Upper lobe of left lung (tissue), 6 donors: ENCODE data around the gene PKIB. TPM values are rescaled to one million over a fixed set of nuclear protein-coding genes. Genes with fewer than 3 reads are reported as not detected.

Experiments
- ATAC-seq, 2 donors: fragments of 200-7000 bp; cut with Tn5 transposase; one replicate each; pipeline ENCODE4 v1.9.1; 2022; ENCODE audit warnings: mild to moderate bottlenecking in 2 of 2, moderate library complexity in 2 of 2; ENCODE audit not compliant: low FRiP score in 2 of 2
- DNase-seq, 2 donors: peaks; one replicate each; pipeline ENCODE4 v3.0.0-alpha.2; 2019 to 2020
- H3K27ac ChIP-seq, 4 donors: fragments of 200-600 bp; sonication (generic); one replicate each; pipeline ENCODE4 v1.5.1; 2016 to 2019
- H3K27me3 ChIP-seq, 4 donors: fragments of 200-600 bp; sonication (generic); one replicate each; pipeline ENCODE4 v1.5.1; 2017 to 2019
- H3K36me3 ChIP-seq, 4 donors: fragments of 200-600 bp; sonication (generic); one replicate each; pipeline ENCODE4 v1.5.1; 2016 to 2019
- H3K4me1 ChIP-seq, 4 donors: fragments of 200-600 bp; sonication (generic); one replicate each; pipeline ENCODE4 v1.5.1; 2018 to 2019
- H3K4me3 ChIP-seq, 4 donors: fragments of 200-600 bp; sonication (generic); one replicate each; pipeline ENCODE4 v1.5.1; 2017 to 2019; ENCODE audit warnings: mild to moderate bottlenecking in 2 of 4, moderate library complexity in 1 of 4
- H3K9me3 ChIP-seq, 4 donors: fragments of 200-600 bp; sonication (generic); one replicate each; pipeline ENCODE4 v1.5.1; 2018 to 2019
- EP300 ChIP-seq, 4 donors: sonication (generic); formaldehyde crosslinking; IDR thresholded peaks; one replicate each; pipeline ENCODE4 v1.5.1; 2017; ENCODE audit warnings: antibody characterized with exemption in 4 of 4, control low read depth in 2 of 4
- POLR2A ChIP-seq, 4 donors: fragments of 450-650 bp; IDR thresholded peaks; one replicate each; pipeline ENCODE4 v1.5.1; 2016 to 2017; ENCODE audit warnings: antibody characterized with exemption in 4 of 4, mild to moderate bottlenecking in 2 of 4
- POLR2AphosphoS5 ChIP-seq, 2 donors: sonication (generic); formaldehyde crosslinking; IDR thresholded peaks; one replicate each; pipeline ENCODE4 v1.5.1; 2017; ENCODE audit warnings: antibody characterized with exemption in 2 of 2
- WGBS, 2 donors: methylation state at CpG; one replicate each; pipeline ENCODE4 v1.1.5; 2017 to 2018; 5-methylcytosine and 5-hydroxymethylcytosine counted together
- total RNA-seq, 6 donors: library from RNA; depleted of rRNA in 4 of 6; stranded (reverse); fragments of >200 nt in 4 of 6; gene quantifications; one replicate each; pipeline versions ENCODE4 v1.1.0 to v1.2.1, GENCODE V29; 2016 to 2021
- TF ChIP-seq, protein P1 (sequence below), 6 experiments: fragments of 450-650 bp in 4 of 6; fragments of 200-600 bp in 2 of 6; sonication (generic) in 2 of 6; IDR thresholded peaks; one replicate each; pipeline ENCODE4 v1.5.1; 2016 to 2019; ENCODE audit warnings: antibody characterized with exemption in 6 of 6
- donor health status: DM: no; HTN: no; CAD: no; lungs with moderate emphysema.
- donor health status: DM: no; HTN: yes; CAD: no; lungs with severe emphysema.

Gene PKIB
- total RNA-seq, 6 donors from 2014 or later, result 1.0 to 16.1 (median 3.5) TPM; not detected in 1

DNA sequence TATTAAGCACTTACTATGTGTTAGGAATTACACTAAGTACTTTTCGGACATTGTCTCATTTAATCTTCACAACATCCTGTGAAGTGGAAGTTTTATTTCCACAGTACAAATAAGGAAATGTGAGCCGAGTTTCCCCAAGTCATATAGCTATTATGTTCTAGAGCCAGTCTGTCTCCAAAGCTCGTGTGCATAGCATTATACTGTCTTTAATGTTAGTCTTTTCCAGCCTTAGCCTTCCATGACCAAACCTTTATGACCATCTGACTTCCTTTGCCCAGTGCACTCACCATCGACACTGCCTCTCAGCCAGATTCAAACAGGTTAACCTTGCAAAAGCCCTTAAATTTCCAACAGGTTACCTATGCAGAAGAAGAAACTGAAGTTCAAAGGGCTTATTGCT is 55.7 kb downstream of the PKIB start:
- 67 to 69% methylated on average over 4 of the region's 4 CpGs for WGBS, 2 donors
- no peaks in the 10 kb centered on the region for H3K4me1 ChIP-seq
- H3K27ac ChIP-seq, result no peak overlapping the region
- no peak overlapping the region for H3K4me3 ChIP-seq
- H3K27me3 ChIP-seq, result no peaks in the 10 kb centered on the region
- no peaks in the 10 kb centered on the region for H3K36me3 ChIP-seq
- TF ChIP-seq POLR2AphosphoS5 (IDR thresholded peaks at IDR 0.05) (no peak), POLR2A (IDR thresholded peaks at IDR 0.05) (no peak), EP300 (IDR thresholded peaks at IDR 0.05) (no peak)
- TF ChIP-seq, protein P1, sequence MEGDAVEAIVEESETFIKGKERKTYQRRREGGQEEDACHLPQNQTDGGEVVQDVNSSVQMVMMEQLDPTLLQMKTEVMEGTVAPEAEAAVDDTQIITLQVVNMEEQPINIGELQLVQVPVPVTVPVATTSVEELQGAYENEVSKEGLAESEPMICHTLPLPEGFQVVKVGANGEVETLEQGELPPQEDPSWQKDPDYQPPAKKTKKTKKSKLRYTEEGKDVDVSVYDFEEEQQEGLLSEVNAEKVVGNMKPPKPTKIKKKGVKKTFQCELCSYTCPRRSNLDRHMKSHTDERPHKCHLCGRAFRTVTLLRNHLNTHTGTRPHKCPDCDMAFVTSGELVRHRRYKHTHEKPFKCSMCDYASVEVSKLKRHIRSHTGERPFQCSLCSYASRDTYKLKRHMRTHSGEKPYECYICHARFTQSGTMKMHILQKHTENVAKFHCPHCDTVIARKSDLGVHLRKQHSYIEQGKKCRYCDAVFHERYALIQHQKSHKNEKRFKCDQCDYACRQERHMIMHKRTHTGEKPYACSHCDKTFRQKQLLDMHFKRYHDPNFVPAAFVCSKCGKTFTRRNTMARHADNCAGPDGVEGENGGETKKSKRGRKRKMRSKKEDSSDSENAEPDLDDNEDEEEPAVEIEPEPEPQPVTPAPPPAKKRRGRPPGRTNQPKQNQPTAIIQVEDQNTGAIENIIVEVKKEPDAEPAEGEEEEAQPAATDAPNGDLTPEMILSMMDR (IDR thresholded peaks at IDR 0.05), result no peak
- no peak for ATAC-seq
- no peak for DNase-seq
- no peaks in the 10 kb centered on the region for H3K9me3 ChIP-seq

DNA sequence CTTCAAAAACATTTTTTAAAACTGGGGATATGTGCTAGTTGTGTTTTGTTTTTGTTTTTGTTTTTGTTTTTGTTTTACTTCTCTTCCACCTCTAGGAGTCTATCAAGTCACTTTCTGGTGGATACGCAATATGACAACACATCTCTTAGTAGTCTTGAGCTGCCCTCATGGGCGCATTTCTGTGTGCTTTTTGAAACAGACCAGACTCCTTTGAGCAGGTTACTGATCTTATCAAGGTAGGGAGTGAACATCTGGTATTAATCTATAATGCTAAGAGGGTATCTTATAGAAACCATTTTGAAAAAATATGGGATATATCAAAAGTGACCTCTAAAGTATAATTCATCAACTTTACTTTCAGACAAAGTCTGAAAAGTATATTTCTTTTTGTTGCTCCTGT is 56.2 kb downstream of the PKIB start:
- ATAC-seq, result no peak
- no peaks in the 10 kb centered on the region for H3K4me1 ChIP-seq
- no peaks in the 10 kb centered on the region for H3K9me3 ChIP-seq
- 89 to 98% methylated on average over 2 of the region's 2 CpGs for WGBS, 2 donors
- H3K36me3 ChIP-seq, result no peaks in the 10 kb centered on the region
- DNase-seq, result no peak
- H3K27me3 ChIP-seq, result no peaks in the 10 kb centered on the region
- no peak overlapping the region for H3K4me3 ChIP-seq
- no peak overlapping the region for H3K27ac ChIP-seq
- TF ChIP-seq POLR2AphosphoS5 (IDR thresholded peaks at IDR 0.05), result no peak
- TF ChIP-seq EP300 (IDR thresholded peaks at IDR 0.05), result no peak
- TF ChIP-seq POLR2A (IDR thresholded peaks at IDR 0.05), result no peak
- TF ChIP-seq, protein P1 (IDR thresholded peaks at IDR 0.05), result no peak

DNA sequence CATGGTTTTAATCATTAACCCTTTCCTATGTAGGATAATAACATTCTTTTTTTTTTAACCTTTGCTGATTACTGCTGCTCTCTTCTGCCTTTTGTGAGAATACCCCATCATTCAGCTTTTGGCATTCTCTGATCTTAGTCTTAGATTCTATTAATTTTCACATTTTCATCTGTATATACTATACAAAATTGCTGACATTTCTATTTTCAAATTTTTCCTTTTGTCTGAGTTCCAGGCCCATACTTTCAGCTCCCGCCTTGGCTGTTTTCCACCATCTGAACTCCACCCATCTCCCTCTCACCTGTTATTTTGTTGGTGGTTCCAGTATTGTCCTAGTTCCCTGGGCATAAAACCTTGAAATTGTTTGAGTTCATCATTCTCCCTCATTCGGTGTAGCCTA is 59.2 kb downstream of the PKIB start:
- no peak overlapping the region for H3K4me3 ChIP-seq
- no peaks in the 10 kb centered on the region for H3K27me3 ChIP-seq
- H3K36me3 ChIP-seq, result no peaks in the 10 kb centered on the region
- 43 to 89% methylated on average over 2 of the region's 2 CpGs for WGBS, 2 donors
- H3K9me3 ChIP-seq, result no peaks in the 10 kb centered on the region
- H3K4me1 ChIP-seq, result no peaks in the 10 kb centered on the region
- no peak for DNase-seq
- H3K27ac ChIP-seq, result no peak overlapping the region
- no peak for TF ChIP-seq POLR2AphosphoS5 (IDR thresholded peaks at IDR 0.05)
- TF ChIP-seq EP300 (IDR thresholded peaks at IDR 0.05), result no peak
- TF ChIP-seq, protein P1 (IDR thresholded peaks at IDR 0.05), result no peak
- TF ChIP-seq POLR2A (IDR thresholded peaks at IDR 0.05), result no peak
- no peak for ATAC-seq

DNA sequence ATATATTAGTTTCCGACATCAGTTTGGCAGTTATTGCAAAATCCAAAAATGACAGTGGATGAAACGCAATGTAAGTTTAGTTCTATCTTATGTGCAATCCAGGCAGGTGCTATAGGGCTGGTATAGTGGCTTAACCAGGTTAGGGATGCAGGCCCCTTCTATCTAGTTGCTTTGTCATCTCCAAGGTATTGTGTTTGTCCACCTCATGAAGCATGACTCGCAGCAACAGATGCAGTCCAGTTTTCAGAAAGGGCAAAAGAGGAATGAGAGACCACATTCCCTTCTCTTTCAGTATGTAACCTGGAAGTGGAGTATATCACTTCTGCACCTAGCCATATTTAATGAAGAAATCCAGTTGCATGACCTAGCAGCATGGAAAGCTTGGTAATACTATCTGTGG is 59.7 kb downstream of the PKIB start:
- WGBS, 2 donors, result 85 to 93% methylated on average over 3 of the region's 3 CpGs
- TF ChIP-seq EP300 (IDR thresholded peaks at IDR 0.05) (no peak), POLR2A (IDR thresholded peaks at IDR 0.05) (no peak), POLR2AphosphoS5 (IDR thresholded peaks at IDR 0.05) (no peak)
- TF ChIP-seq, protein P1 (IDR thresholded peaks at IDR 0.05), result no peak
- H3K27me3 ChIP-seq, result no peaks in the 10 kb centered on the region
- no peak overlapping the region for H3K27ac ChIP-seq
- no peak for DNase-seq
- H3K4me1 ChIP-seq, result no peaks in the 10 kb centered on the region
- no peak for ATAC-seq
- no peaks in the 10 kb centered on the region for H3K9me3 ChIP-seq
- no peaks in the 10 kb centered on the region for H3K36me3 ChIP-seq
- no peak overlapping the region for H3K4me3 ChIP-seq

DNA sequence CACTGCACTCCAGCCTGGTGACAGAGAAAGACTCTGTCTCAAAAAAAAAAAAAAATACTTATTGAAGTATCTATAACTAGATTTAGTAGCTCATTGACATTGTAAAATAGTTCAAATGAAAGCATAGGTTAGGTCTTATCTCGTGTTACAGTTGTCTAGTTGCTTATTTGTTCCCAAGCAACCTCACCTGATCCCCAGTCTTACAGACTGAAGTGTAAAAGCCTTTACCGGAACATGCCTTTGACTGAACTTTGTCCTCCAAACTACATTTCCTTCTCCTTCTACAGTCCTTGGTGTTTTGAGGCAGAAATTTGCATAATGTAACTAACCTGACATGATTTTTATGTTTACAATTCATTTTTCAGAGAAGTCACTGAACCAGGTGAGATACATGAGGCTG is 61.0 kb downstream of the PKIB start:
- ATAC-seq (no peak), DNase-seq (no peak)
- 50 to 83% methylated on average over 2 of the region's 2 CpGs for WGBS, 2 donors
- H3K4me1 ChIP-seq, result no peaks in the 10 kb centered on the region
- no peaks in the 10 kb centered on the region for H3K36me3 ChIP-seq
- H3K4me3 ChIP-seq, result no peak overlapping the region
- no peak for TF ChIP-seq POLR2A (IDR thresholded peaks at IDR 0.05)
- TF ChIP-seq, protein P1 (IDR thresholded peaks at IDR 0.05), result no peak
- no peak for TF ChIP-seq EP300 (IDR thresholded peaks at IDR 0.05)
- TF ChIP-seq POLR2AphosphoS5 (IDR thresholded peaks at IDR 0.05), result no peak
- H3K27ac ChIP-seq, result no peak overlapping the region
- H3K9me3 ChIP-seq, result no peaks in the 10 kb centered on the region
- H3K27me3 ChIP-seq, result no peaks in the 10 kb centered on the region
